ENCODE measurements around the gene ANGPTL4. TPM values are rescaled to one million over a fixed set of nuclear protein-coding genes. Genes with fewer than 3 reads are reported as not detected.

ANGPTL4 gene
- total RNA-seq, 2 donors from 2014 or later, result 29.9 to 99.1 TPM

- DNase-seq (ENCODE audit: low spot score) (no peak), ATAC-seq (ENCODE audit: insufficient number of reproducible peaks, low FRiP score, low read depth) (peak; percentile 5)
- no peaks in the 10 kb centered on the region for H3K9me3 ChIP-seq
- peak overlapping the region; percentile 91 for H3K4me3 ChIP-seq
- TF ChIP-seq CTCF (IDR thresholded peaks at IDR 0.05), result no peak
- peaks cover 19% of the 10 kb centered on the region for H3K36me3 ChIP-seq
- peak overlapping the region; percentile 76 to 79 for H3K27ac ChIP-seq
- H3K27me3 ChIP-seq (replicated peaks; ENCODE audit: insufficient read depth), result no peaks in the 10 kb centered on the region
- H3K4me1 ChIP-seq (ENCODE audit: control insufficient read depth in 1 of 2, low read depth in 2 of 2), result peaks cover 22 to 26% of the 10 kb centered on the region in 2 donors
Measured at GRCh38 chr19:8320564-8321066, 43.3 kb upstream of the ANGPTL4 start.

- H3K4me1 ChIP-seq (ENCODE audit: control insufficient read depth in 1 of 2, low read depth in 2 of 2), result peaks cover 22 to 26% of the 10 kb centered on the region in 2 donors
- peak within 1 kb of the TSS; percentile 91 for H3K4me3 ChIP-seq
- ATAC-seq (ENCODE audit: insufficient number of reproducible peaks, low FRiP score, low read depth), result peak; percentile 90
- H3K27ac ChIP-seq, result peak within 1 kb of the TSS; percentile 76 to 79
- TF ChIP-seq CTCF (IDR thresholded peaks at IDR 0.05), result no peak
- H3K27me3 ChIP-seq (replicated peaks; ENCODE audit: insufficient read depth), result no peaks in the 10 kb centered on the region
- peaks cover 14% of the 10 kb centered on the region for H3K36me3 ChIP-seq
- no peaks in the 10 kb centered on the region for H3K9me3 ChIP-seq
- DNase-seq (ENCODE audit: low spot score), result peak; percentile 80
Measured at GRCh38 chr19:8321067-8321985, 42.6 kb upstream of the ANGPTL4 start, which contains the start of the genes NDUFA7 and RPS28. NDUFA7 (minus strand) TSS chr19:8321375; CDS start chr19:8321358, 17 bp downstream. RPS28 (plus strand) TSS chr19:8321496; CDS start chr19:8321531, 35 bp downstream.

- ATAC-seq (ENCODE audit: insufficient number of reproducible peaks, low FRiP score, low read depth) (no peak), DNase-seq (ENCODE audit: low spot score) (no peak)
- no peak for TF ChIP-seq CTCF (IDR thresholded peaks at IDR 0.05)
- H3K9me3 ChIP-seq, result no peaks in the 10 kb centered on the region
- H3K27ac ChIP-seq, result peak overlapping the region; percentile 76 to 79
- peaks cover 13% of the 10 kb centered on the region for H3K36me3 ChIP-seq
- H3K27me3 ChIP-seq (replicated peaks; ENCODE audit: insufficient read depth), result no peaks in the 10 kb centered on the region
- peaks cover 22 to 26% of the 10 kb centered on the region in 2 donors for H3K4me1 ChIP-seq (ENCODE audit: control insufficient read depth in 1 of 2, low read depth in 2 of 2)
- peak overlapping the region; percentile 91 for H3K4me3 ChIP-seq
Measured at GRCh38 chr19:8321986-8322637, 41.8 kb upstream of the ANGPTL4 start.

GRCh38 chr19:8322638-8322997 is 41.3 kb upstream of the ANGPTL4 start:
- Histone ChIP-seq H3K4me1 (ENCODE audit: control insufficient read depth in 1 of 2, low read depth in 2 of 2) (peaks cover 22 to 26% of the 10 kb centered on the region in 2 donors), H3K9me3 (no peaks in the 10 kb centered on the region), H3K36me3 (peaks cover 13% of the 10 kb centered on the region), H3K27ac (no peak overlapping the region), H3K4me3 (peak overlapping the region; percentile 91), H3K27me3 (replicated peaks; ENCODE audit: insufficient read depth) (no peaks in the 10 kb centered on the region)
- no peak for TF ChIP-seq CTCF (IDR thresholded peaks at IDR 0.05)
- no peak for ATAC-seq (ENCODE audit: insufficient number of reproducible peaks, low FRiP score, low read depth)
- DNase-seq (ENCODE audit: low spot score), result no peak

- ATAC-seq (ENCODE audit: insufficient number of reproducible peaks, low FRiP score, low read depth) (no peak), DNase-seq (ENCODE audit: low spot score) (no peak)
- Histone ChIP-seq H3K27ac (no peak overlapping the region), H3K4me1 (ENCODE audit: control insufficient read depth in 1 of 2, low read depth in 2 of 2) (peaks cover 22 to 26% of the 10 kb centered on the region in 2 donors), H3K4me3 (no peak overlapping the region), H3K36me3 (peaks cover 13% of the 10 kb centered on the region), H3K27me3 (replicated peaks; ENCODE audit: insufficient read depth) (no peaks in the 10 kb centered on the region), H3K9me3 (no peaks in the 10 kb centered on the region)
- TF ChIP-seq CTCF (IDR thresholded peaks at IDR 0.05), result no peak
Measured at GRCh38 chr19:8323781-8324185, 40.2 kb upstream of the ANGPTL4 start.
